Non-pigmented ciliary epithelial cell (primary cell): Measurements from ENCODE around the gene CTSK.
"Not testable (repeated sequence)": the region's sequence is repeated elsewhere in the genome, so short reads cannot be mapped to it uniquely, and the experiment has no call there.

Source experiments
- DNase-seq: peaks from one replicate; pipeline ENCODE4 v3.0.0-alpha.2; 2010; ENCODE audit warnings: low read depth

CTSK gene

GRCh38 chr1:150805899-150806298 lies 2.2 kb downstream of the CTSK start:
- DNase-seq: no peak

GRCh38 chr1:150804671-150805070 lies 3.4 kb downstream of the CTSK start:
- no peak for DNase-seq

DNA sequence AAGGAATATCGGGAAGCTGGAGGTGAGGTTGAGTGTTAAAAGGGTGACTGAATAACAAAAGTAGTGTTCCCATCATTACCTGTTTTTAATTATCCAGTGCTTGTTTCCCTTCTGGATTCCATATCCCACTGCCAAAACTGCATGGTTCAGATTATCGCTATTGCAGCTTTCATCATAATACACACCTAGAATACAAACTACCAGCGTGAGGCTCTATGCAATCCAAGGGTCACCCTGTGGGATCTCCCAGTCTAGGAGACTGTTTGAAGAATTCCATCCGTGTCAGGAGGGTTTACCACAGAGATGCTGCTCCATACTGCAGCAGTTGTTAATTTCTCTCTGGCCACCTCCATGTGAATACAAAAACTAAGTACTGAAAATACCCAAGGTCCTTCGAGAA lies 9.0 kb downstream of the CTSK start:
- DNase-seq: no peak

- no peak for DNase-seq
These were observed 9.5 kb downstream of the CTSK start for GRCh38 chr1:150798525-150798924.

GRCh38 chr1:150796374-150796773 lies 11.7 kb downstream of the CTSK start:
- DNase-seq: no peak

DNA sequence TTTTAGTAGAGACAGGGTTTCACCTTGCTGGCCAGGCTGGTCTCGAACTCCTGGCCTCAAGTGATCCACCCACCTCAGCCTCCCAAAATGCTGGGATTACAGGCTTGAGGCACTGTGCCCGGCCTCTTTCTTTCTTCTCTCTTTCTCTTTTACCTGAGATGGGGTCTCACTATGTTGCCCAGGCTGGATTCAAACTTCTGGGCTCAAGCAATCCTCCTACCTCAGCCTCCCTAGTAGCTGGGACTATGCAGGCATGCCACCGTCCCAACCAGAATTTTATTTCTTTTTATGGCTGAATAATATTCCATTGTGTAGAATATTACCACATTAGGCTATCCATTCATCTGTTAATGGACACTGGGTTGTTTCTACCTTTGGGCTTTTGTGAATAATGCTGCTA lies 14.3 kb downstream of the CTSK start:
- not testable (repeated sequence) for DNase-seq

- no peak for DNase-seq
These were observed 14.8 kb downstream of the CTSK start for GRCh38 chr1:150793221-150793620.

DNA sequence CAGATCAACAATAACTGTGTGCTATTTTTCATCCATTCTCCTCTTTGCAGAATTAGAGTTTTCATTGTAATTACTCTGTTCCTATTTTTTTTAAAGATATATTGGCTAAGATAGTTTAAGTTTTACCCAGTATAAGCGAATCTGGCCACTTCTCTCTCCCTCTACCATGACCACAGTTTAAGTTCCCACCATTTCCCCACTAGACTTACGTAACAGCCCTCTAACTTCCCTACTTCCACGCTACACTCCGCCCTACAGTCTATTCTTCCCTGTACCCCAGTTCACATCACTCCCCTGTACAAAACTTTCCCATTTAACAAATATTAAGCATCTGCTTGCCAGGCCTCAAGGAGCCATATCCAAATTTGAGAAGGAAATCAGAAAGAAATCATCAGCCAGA lies 16.5 kb downstream of the CTSK start:
- DNase-seq: no peak

- no peak for DNase-seq
These were observed 18.7 kb downstream of the CTSK start for GRCh38 chr1:150789396-150789795.

DNA sequence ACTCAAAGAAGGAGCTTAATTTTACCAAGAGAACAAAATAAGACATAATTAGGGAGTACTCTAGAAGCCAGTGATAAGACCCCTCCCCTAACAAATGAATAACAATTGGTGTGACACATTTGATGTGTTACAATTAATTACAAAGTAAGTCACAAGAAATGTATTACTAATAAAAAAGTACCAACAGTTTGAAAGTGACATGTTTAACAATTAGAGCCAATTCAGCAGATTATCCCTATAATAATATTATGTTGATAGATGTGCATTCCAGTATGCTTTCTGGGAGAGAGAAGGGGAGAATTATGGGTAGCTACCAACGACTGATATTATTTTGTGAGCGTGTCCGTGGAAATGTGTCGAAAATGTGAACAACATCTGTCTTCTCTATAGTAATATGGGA lies 19.1 kb downstream of the CTSK start:
- DNase-seq: no peak

GRCh38 chr1:150787455-150787854 lies 20.6 kb downstream of the CTSK start:
- no peak for DNase-seq

DNA sequence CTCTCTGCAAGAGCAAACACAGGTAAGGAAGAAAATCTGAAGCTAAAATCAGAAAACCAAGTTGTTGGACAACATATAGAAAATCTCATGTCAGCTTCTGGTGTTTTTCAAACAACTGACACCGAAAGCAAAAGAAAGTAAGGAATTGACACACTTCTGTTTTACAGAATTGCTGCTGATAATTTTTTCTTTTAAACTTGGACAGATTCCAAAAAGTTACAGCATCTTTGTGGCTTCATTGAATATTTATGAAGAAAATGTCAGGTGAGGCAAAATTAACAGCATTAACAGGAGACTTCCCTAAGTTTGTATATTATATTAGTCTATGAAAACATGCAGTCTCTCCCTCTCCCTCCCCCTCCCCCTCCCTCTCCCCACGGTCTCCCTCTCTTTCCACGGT lies 27.6 kb downstream of the CTSK start:
- DNase-seq: no peak

GRCh38 chr1:150778409-150778808 lies 29.7 kb downstream of the CTSK start:
- DNase-seq: no peak

DNA sequence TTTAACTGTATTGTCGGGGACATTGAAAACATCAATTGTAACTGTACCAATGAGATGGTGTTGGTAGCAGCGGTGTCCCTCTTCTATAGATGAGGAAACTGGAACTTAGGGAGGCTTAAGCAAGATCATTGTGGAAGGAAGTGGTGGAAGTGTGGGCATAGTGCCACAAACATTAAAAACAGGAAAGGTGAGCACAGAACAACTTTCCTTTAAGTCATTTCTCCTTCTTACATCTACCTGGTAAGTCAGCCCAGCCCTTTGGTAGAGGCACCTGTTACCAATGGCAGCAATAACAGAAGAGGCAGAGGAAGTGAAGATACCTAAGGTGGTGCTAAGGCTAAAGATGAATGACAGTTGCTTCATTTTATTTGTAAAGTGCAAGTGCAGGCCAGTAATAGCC lies 30.5 kb downstream of the CTSK start:
- no peak for DNase-seq

- DNase-seq: not testable (repeated sequence)
These were observed 32.0 kb downstream of the CTSK start for GRCh38 chr1:150775931-150776505.

- DNase-seq: no peak
These were observed 32.8 kb downstream of the CTSK start for GRCh38 chr1:150775276-150775675.

GRCh38 chr1:150772326-150772725 lies 35.7 kb downstream of the CTSK start:
- no peak for DNase-seq

GRCh38 chr1:150767704-150768103 lies 40.4 kb downstream of the CTSK start:
- DNase-seq: not testable (repeated sequence)

DNA sequence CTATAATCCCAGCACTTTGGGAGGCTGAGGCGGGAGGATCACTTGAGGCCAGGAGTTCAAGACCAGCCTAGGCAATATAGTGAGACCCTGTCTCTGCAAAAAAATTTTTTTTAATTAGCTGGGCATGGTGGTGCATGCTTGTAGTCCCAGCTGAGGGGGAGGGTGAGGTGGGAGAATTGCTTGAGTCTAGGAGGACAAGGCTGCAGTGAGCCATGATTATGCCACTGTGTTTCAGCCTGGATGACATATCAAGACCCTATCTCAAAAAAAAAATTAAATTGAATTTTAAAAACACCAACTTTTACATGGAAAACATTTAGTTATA lies 42.1 kb downstream of the CTSK start:
- not testable (repeated sequence) for DNase-seq

- DNase-seq: no peak
These were observed 42.6 kb downstream of the CTSK start, which contains the start of gene CTSS for GRCh38 chr1:150765296-150765976. Gene CTSS, minus strand, starts transcription at chr1:150765778. Its CDS starts 1,015 bp downstream, at chr1:150764763.

GRCh38 chr1:150764617-150765101 lies 43.4 kb downstream of the CTSK start:
- DNase-seq: peak; percentile 68

DNA sequence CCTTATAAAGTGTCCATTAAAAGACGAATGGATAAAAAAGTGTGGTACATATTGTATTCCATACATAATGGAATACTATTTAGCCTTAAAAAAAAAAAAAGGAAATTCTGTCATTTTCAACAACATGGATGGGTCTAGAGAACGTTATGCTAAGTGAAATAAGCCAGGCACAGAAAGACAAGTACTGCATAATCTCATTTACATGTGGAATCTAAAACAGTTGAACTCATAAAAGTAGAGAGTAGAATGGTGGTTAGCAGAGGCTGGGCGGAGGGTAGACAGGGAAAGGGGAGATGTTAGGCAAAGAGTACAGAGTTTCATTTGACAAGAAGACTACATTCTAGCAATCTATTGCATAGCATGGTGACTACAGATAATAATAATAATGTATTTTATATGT lies 45.0 kb downstream of the CTSK start:
- DNase-seq: no peak

DNA sequence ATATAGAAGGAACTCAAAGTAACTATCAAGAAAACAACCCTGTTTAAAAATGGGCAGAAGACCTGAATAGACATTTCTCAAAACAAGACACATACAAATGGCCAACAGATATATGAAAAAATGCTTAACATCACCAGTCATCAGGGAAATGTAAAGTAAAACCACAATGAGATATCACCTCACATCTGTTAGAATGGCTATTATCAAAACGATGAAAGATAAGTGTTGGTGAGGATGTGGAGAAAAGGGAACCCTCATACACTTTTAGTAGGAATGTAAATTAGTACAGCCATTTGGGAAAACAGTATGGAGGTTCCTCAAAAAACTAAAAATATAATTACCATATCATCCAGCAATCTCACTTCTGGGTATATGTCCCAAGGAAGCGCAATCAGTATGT lies 45.5 kb downstream of the CTSK start:
- no peak for DNase-seq

GRCh38 chr1:150761801-150762200 lies 46.3 kb downstream of the CTSK start:
- DNase-seq: no peak
